Common myeloid progenitor, CD34-positive (primary cell): ENCODE data around the gene KCNC1.

Experiments used
- CTCF ChIA-PET: fragments of 350-600 bp; sonication (Branson Sonifier 250); formaldehyde crosslinking; loops from one replicate; lab custom pipeline; 2021; ENCODE audit warnings: antibody characterized with exemption; lab: Charles Lee
- POLR2A ChIA-PET: fragments of 350-600 bp; sonication (Branson Sonifier 250); formaldehyde crosslinking; loops from one replicate; lab custom pipeline; 2021; ENCODE audit warnings: antibody characterized with exemption; lab: Charles Lee
- DNase-seq, 3 donors: peaks; one replicate each; pipeline versions ENCODE4 v3.0.0 to v3.0.0-alpha.2; 2013
- H3K27ac ChIP-seq, 2 experiments: 1 replicate in 1 of 2; 2 replicates in 1 of 2; pipeline ENCODE4 v1.7.0; 2013; ENCODE audit warnings: inconsistent platforms in 2 of 2, low read length in 2 of 2, mild to moderate bottlenecking in 2 of 2, low read depth in 1 of 2, moderate library complexity in 1 of 2; ENCODE audit not compliant: severe bottlenecking in 2 of 2, insufficient read depth in 1 of 2, poor library complexity in 1 of 2
- H3K27me3 ChIP-seq, 5 experiments: replicated peaks in 2 of 5; 1 replicate in 3 of 5; 2 replicates in 2 of 5; pipeline versions ENCODE4 v1.6.1 to v1.7.0; 2013; ENCODE audit warnings: low read length in 4 of 5, mild to moderate bottlenecking in 2 of 5, moderate library complexity in 2 of 5, inconsistent platforms in 1 of 5; ENCODE audit not compliant: insufficient read depth in 5 of 5, control insufficient read depth in 4 of 5
- H3K36me3 ChIP-seq, 4 experiments: 1 replicate in 2 of 4; 2 replicates in 2 of 4; pipeline versions ENCODE4 v1.6.1 to v1.7.0; 2013; ENCODE audit warnings: low read length in 3 of 4, control low read depth in 1 of 4, mild to moderate bottlenecking in 1 of 4; ENCODE audit not compliant: control insufficient read depth in 4 of 4, insufficient read depth in 4 of 4
- H3K4me1 ChIP-seq, 4 experiments: 1 replicate in 3 of 4; 2 replicates in 1 of 4; pipeline versions ENCODE4 v1.6.1 to v1.7.1; 2013; ENCODE audit warnings: low read length in 3 of 4, mild to moderate bottlenecking in 3 of 4, control low read depth in 1 of 4, inconsistent platforms in 1 of 4, moderate library complexity in 1 of 4; ENCODE audit not compliant: control insufficient read depth in 4 of 4, insufficient read depth in 4 of 4; ENCODE audit errors: control extremely low read depth in 1 of 4
- H3K4me3 ChIP-seq, 7 experiments: 1 replicate in 4 of 7; 2 replicates in 3 of 7; pipeline versions ENCODE4 v1.5.1 to v1.7.0; 2013; ENCODE audit warnings: mild to moderate bottlenecking in 7 of 7, low read length in 6 of 7, moderate library complexity in 6 of 7, inconsistent platforms in 2 of 7, low read depth in 2 of 7, control low read depth in 1 of 7; ENCODE audit not compliant: insufficient read depth in 4 of 7, control insufficient read depth in 1 of 7; ENCODE audit errors: extremely low read depth in 1 of 7
- H3K9me3 ChIP-seq, 5 experiments: 1 replicate in 4 of 5; 2 replicates in 1 of 5; pipeline versions ENCODE4 v1.6.1 to v1.7.1; 2013; ENCODE audit warnings: low read length in 4 of 5, mild to moderate bottlenecking in 2 of 5, inconsistent platforms in 1 of 5, low read depth in 1 of 5, moderate library complexity in 1 of 5; ENCODE audit not compliant: control insufficient read depth in 4 of 5, insufficient read depth in 2 of 5; ENCODE audit errors: control extremely low read depth in 1 of 5
- WGBS: methylation state at CpG from one replicate; pipeline ENCODE4 v1.1.5; 2013; ENCODE audit not compliant: insufficient coverage; 5-methylcytosine and 5-hydroxymethylcytosine counted together

Gene KCNC1

DNA sequence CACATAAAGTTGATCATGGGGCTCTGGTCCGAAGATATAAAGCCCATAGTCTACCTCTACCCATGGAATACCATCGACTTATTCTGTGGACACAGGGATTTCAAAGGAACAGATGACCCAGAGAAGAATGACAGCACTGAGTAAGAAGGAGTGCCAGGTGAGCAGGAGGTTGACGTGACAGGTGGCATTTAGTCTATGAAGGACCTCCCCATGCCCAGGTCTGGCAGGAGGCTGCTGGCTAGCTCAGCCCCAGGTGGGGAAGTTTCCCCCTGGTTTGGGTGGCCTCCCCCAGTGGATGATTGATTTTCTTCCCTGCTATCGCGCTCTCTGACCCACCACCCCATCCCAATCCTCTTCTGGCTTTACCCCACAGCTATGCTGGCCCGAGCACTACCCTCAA is 39.1 kb downstream of the KCNC1 start:
- no peak for DNase-seq
- Histone ChIP-seq H3K4me1 (no peaks in the 10 kb centered on the region), H3K9me3 (no peaks in the 10 kb centered on the region), H3K4me3 (no peak overlapping the region), H3K36me3 (no peaks in the 10 kb centered on the region), H3K27ac (no peak overlapping the region), H3K27me3 (no peaks in the 10 kb centered on the region)
- 95% methylated on average over 6 of the region's 6 CpGs for WGBS
- ChIA-PET CTCF (no interaction called here), POLR2A (no interaction called here)

DNA sequence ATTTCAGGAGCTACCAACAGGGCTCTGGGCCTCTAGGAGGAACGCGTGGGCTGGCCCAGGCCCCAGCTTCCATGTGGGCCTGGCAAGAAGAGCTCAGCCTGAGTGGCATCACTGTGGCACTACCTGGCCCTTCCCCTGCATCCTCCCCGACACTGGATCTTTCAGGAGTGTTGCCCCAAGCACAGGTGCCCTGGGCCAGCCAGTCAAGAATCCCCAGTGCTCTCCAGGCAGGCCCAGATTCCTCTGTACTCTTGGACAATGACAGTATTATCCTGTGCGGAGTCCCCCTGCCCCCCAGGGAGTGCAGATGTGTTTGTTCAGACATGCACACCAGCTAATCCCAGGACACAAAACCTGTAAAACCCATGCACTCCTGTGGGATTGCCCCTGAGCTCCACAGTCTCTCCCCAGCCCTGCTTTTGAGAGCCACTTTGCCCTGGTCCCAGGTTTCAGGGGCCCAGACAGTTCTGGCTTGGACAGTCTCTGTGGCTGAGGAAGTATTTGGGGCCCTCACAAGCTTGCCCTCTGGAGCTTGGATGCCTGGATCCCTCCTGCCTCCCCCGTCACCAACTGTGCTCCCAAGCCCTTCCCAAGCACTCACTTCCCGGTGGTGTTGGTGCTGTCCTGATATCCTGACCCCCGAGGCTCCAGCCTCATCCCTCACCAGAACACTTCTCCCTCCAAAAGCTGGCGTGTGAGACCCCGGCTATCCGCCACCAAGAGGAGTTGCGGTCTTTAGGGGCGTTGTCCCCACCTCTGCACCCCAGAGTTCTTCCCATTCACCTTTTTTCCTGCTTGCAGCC is 39.9 kb downstream of the KCNC1 start:
- no peaks in the 10 kb centered on the region for H3K27me3 ChIP-seq
- H3K36me3 ChIP-seq, result no peaks in the 10 kb centered on the region
- no peak for DNase-seq
- WGBS, result 94% methylated on average over 12 of the region's 12 CpGs
- ChIA-PET CTCF (no interaction called here), POLR2A (no interaction called here)
- H3K4me1 ChIP-seq, result no peaks in the 10 kb centered on the region
- no peak overlapping the region for H3K27ac ChIP-seq
- H3K9me3 ChIP-seq, result no peaks in the 10 kb centered on the region
- no peak overlapping the region for H3K4me3 ChIP-seq

DNA sequence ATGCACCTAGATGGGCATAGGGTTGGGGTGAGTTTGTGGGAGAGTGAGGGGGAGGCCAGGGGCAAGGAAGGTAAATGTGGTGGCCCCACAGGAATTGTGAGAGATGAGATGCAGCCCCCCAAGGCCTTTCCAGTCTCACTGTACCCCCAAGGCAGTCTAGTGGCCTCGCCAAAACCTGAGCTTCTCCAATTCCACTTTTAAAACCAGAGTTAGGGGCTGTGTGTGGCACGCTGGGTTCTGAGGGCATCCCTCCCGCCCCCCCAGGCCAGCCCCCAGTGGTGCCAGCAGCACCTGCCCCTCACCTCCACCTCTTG is 40.4 kb downstream of the KCNC1 start:
- WGBS, result 100% methylated on average over 2 of the region's 3 CpGs
- CTCF ChIA-PET, result no interaction called here
- H3K27ac ChIP-seq, result no peak overlapping the region

DNA sequence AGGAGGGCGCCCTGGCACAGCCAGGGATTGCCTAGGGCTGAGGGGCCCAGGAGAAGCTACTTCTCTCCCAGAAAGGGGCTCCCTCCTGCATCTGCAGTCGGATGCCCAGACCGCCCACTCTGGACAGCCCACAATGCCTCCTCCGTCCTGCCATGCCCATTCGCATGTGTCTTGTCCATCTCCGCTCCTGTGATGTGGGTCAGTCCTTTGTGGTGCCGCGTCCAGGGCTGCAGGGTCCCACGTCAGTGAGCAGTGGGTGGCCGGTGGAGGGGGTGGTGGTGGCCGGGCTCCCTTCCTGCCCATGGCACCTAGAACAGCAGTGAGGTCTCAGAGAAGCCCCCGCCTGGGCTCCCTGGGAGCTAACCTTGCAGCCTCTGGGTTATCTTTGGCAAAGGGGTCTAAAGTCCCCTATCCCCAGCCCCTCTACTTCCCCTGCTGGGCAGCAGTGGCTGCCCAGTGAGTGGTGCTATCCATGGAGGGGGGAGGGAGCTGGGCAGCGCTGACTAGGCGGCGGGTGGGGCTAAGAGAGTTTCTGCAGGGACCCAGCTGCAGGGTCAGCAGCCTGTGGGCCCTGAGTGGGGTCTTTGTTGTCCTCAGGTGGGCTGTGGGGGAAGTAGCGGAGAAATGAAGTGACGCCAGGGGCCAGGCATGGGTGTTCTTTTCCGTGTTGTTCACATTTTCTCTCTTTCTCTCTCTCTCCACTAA is 41.1 kb downstream of the KCNC1 start:
- WGBS, result 89% methylated on average over 11 of the region's 18 CpGs
- POLR2A ChIA-PET, result no interaction called here
- H3K4me3 ChIP-seq, result no peak overlapping the region

More for the DNA sequence above, 40.4 kb downstream of the KCNC1 start:
- POLR2A ChIA-PET, result no interaction called here
- DNase-seq, result no peak
- Histone ChIP-seq H3K36me3 (no peaks in the 10 kb centered on the region), H3K9me3 (no peaks in the 10 kb centered on the region), H3K27me3 (no peaks in the 10 kb centered on the region), H3K4me1 (no peaks in the 10 kb centered on the region), H3K4me3 (no peak overlapping the region)

DNA sequence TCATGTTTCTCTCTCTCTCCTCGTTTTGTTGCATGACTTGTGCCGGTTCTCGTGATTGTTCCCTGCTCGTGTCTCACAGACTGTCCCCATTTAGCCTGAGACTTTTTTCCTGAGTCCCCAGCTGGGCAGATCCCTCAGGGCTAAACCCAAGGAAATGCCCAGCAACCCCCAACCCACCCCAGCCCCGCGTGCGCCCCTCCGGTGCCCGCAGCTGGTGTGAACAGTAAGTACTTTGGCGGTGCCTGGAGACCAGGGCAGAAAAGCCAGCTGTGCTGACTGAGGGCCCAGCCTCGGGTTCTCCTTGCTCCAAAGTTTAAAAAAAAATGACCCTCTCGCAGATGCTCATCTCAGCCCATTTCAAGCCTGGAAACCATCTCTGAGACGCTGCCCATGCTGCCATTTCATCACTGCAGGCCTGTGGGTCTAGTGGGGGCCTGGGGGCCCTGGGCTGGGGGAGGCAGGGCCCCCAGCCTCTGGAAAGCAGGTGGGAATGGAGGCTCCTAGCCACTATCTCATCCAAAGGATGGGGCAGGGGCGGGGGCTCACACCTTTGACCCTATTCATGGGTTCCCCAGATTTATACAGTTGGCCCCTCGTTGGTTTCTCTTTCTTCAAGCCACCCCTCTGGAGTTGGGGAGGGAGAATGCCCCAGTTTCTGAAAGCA is 41.8 kb downstream of the KCNC1 start:
- no peaks in the 10 kb centered on the region for H3K27me3 ChIP-seq
- CTCF ChIA-PET, result no interaction called here
- 94% methylated on average over 8 of the region's 15 CpGs for WGBS

More for the DNA sequence above, 41.1 kb downstream of the KCNC1 start:
- no peaks in the 10 kb centered on the region for H3K4me1 ChIP-seq
- no peaks in the 10 kb centered on the region for H3K36me3 ChIP-seq
- CTCF ChIA-PET, result no interaction called here
- DNase-seq, result no peak
- H3K27ac ChIP-seq, result no peak overlapping the region
- no peaks in the 10 kb centered on the region for H3K9me3 ChIP-seq
- H3K27me3 ChIP-seq, result no peaks in the 10 kb centered on the region

DNA sequence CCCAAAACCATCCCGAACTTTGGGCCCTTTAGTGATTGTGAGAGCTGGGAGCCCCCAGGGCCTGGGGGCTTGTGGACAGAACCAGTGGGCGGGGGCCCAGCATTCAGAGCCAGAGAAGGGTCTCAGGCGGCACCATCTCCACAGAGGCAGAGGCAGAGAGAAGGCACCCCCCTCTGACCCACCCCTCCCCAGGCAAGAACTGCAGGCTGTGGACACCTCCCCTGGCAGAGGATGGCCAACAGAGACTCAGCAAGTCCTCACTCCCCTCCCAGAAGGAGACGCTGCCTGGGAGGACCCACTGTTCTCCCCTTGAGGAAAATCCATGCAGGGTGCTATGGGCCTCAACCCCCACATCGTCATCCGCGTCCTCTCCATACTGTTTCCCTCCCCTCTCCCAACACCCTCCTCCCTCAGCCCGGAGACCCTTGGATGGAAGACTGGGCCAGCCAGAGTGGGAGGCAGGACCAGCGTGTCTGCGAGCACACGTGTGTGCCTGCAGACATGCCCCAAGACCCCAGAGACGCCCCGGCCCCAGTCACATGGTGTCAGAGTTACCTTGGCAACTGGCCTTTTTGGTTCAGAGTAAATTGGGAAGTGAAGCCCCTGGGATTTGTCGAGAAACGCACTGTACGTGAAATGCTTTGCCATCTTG is 42.6 kb downstream of the KCNC1 start:
- Histone ChIP-seq H3K27me3 (no peaks in the 10 kb centered on the region), H3K9me3 (no peaks in the 10 kb centered on the region), H3K4me1 (no peaks in the 10 kb centered on the region), H3K36me3 (no peaks in the 10 kb centered on the region), H3K27ac (no peak overlapping the region), H3K4me3 (no peak overlapping the region)
- 92% methylated on average over 11 of the region's 16 CpGs for WGBS
- DNase-seq, result no peak
- POLR2A ChIA-PET, result no interaction called here
- CTCF ChIA-PET, result no interaction called here

More for the DNA sequence above, 41.8 kb downstream of the KCNC1 start:
- no peaks in the 10 kb centered on the region for H3K4me1 ChIP-seq
- no peak overlapping the region for H3K27ac ChIP-seq
- H3K9me3 ChIP-seq, result no peaks in the 10 kb centered on the region
- DNase-seq, result no peak
- POLR2A ChIA-PET, result no interaction called here
- no peaks in the 10 kb centered on the region for H3K36me3 ChIP-seq
- H3K4me3 ChIP-seq, result no peak overlapping the region

DNA sequence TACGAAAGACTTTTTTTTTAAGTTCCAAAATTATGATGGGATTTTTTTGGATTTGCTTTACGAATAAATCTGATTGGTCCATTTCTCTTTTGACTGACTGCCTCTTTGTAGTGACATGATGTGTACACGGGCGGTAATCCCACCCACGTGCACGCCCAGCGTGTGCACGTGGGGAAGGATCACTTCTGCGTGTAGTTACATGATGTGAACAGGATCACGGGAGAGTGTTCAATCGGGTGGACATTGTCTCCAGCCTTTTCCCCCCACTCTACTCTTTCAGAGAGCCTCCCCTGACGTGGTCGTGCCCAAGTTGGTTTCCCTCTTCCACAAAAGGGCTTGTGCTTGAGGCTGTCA is 43.1 kb downstream of the KCNC1 start:
- no peaks in the 10 kb centered on the region for H3K27me3 ChIP-seq
- H3K4me3 ChIP-seq, result no peak overlapping the region
- H3K27ac ChIP-seq, result no peak overlapping the region
- ChIA-PET CTCF (no interaction called here), POLR2A (no interaction called here)
- no peaks in the 10 kb centered on the region for H3K36me3 ChIP-seq
- no peaks in the 10 kb centered on the region for H3K4me1 ChIP-seq
- no peak for DNase-seq
- H3K9me3 ChIP-seq, result no peaks in the 10 kb centered on the region
- 96% methylated on average over 11 of the region's 13 CpGs for WGBS
